BE2C (cell line): Measurements from ENCODE around the gene HTR3C.
"Not testable (repeated sequence)": the region's sequence is repeated elsewhere in the genome, so short reads cannot be mapped to it uniquely, and the experiment has no call there.

Experiments
- DNase-seq: peaks from one replicate; pipeline ENCODE4 v3.0.0-alpha.2; 2020
- H3K27me3 ChIP-seq: fragments of 250-450 bp; sonication (Bioruptor Pico); 2 replicates; pipeline ENCODE4 v1.5.1; 2020; ENCODE audit warnings: mild to moderate bottlenecking
- H3K36me3 ChIP-seq: fragments of 250-450 bp; sonication (Bioruptor Pico); 2 replicates; pipeline ENCODE4 v1.5.1; 2020; ENCODE audit warnings: mild to moderate bottlenecking
- H3K4me1 ChIP-seq: fragments of 250-450 bp; sonication (Bioruptor Pico); 2 replicates; pipeline ENCODE4 v1.5.1; 2020
- H3K4me3 ChIP-seq: 2 replicates; pipeline ENCODE4 v1.5.1; 2011; ENCODE audit warnings: low read depth, low read length
- H3K9me3 ChIP-seq: fragments of 250-450 bp; sonication (Bioruptor Pico); 2 replicates; pipeline ENCODE4 v1.5.1; 2020
- CTCF ChIP-seq: IDR thresholded peaks from 2 replicates; pipeline ENCODE4 v1.5.1; 2012; ENCODE audit warnings: mild to moderate bottlenecking, low read depth, low read length

The HTR3C gene

GRCh38 chr3:184017672-184018423, 35.0 kb upstream of the HTR3C start, which contains the start of gene ABCC5:
TSS of gene ABCC5 (minus strand) at chr3:184017884. CDS start at chr3:184014392, 3,492 bp downstream.
- no peak; the same call in 1 of the 2 replicates for TF ChIP-seq CTCF

GRCh38 chr3:184018424-184018973, 34.3 kb upstream of the HTR3C start:
- no peaks in the 10 kb centered on the region for H3K27me3 ChIP-seq
- peak overlapping the region; percentile 98 for H3K4me3 ChIP-seq
- H3K9me3 ChIP-seq = no peaks in the 10 kb centered on the region
- no peak for DNase-seq
- no peak for TF ChIP-seq CTCF
- H3K36me3 ChIP-seq = peaks cover 7% of the 10 kb centered on the region
- H3K4me1 ChIP-seq = peaks cover 13% of the 10 kb centered on the region

More at GRCh38 chr3:184017672-184018423, 35.0 kb upstream of the HTR3C start, which contains the start of gene ABCC5:
- Histone ChIP-seq H3K36me3 (peaks cover 14% of the 10 kb centered on the region), H3K27me3 (no peaks in the 10 kb centered on the region), H3K4me1 (peaks cover 13% of the 10 kb centered on the region), H3K4me3 (peak within 1 kb of the TSS; percentile 98), H3K9me3 (no peaks in the 10 kb centered on the region)
- peak; percentile 96 for DNase-seq

GRCh38 chr3:184022323-184022722, 30.5 kb upstream of the HTR3C start:
- no peaks in the 10 kb centered on the region for H3K36me3 ChIP-seq
- DNase-seq = no peak
- no peak overlapping the region for H3K4me3 ChIP-seq
- no peaks in the 10 kb centered on the region for H3K9me3 ChIP-seq
- H3K27me3 ChIP-seq = no peaks in the 10 kb centered on the region
- no peak for TF ChIP-seq CTCF
- no peaks in the 10 kb centered on the region for H3K4me1 ChIP-seq

GRCh38 chr3:184025256-184025655, 27.6 kb upstream of the HTR3C start:
- H3K4me3 ChIP-seq, H3K9me3 ChIP-seq, H3K36me3 ChIP-seq, H3K4me1 ChIP-seq, H3K27me3 ChIP-seq: not testable (repeated sequence)
- peak; percentile 35 for DNase-seq

GRCh38 chr3:184028275-184028890, 24.5 kb upstream of the HTR3C start:
- H3K27me3 ChIP-seq, H3K4me1 ChIP-seq, H3K9me3 ChIP-seq, H3K36me3 ChIP-seq, DNase-seq, H3K4me3 ChIP-seq: not testable (repeated sequence)

- no peaks in the 10 kb centered on the region for H3K4me1 ChIP-seq
- DNase-seq = no peak
- H3K9me3 ChIP-seq = no peaks in the 10 kb centered on the region; the same call in 1 of the 2 replicates
- H3K4me3 ChIP-seq = no peak overlapping the region
- no peaks in the 10 kb centered on the region; the same call in 1 of the 2 replicates for H3K27me3 ChIP-seq
- TF ChIP-seq CTCF = no peak
- no peaks in the 10 kb centered on the region for H3K36me3 ChIP-seq
These were observed 23.4 kb upstream of the HTR3C start for GRCh38 chr3:184029443-184029842.

- H3K4me1 ChIP-seq = no peaks in the 10 kb centered on the region
- no peaks in the 10 kb centered on the region; the same call in 1 of the 2 replicates for H3K27me3 ChIP-seq
- H3K36me3 ChIP-seq = no peaks in the 10 kb centered on the region
- H3K4me3 ChIP-seq = no peak overlapping the region
- no peak for DNase-seq
- H3K9me3 ChIP-seq = no peaks in the 10 kb centered on the region; the same call in 1 of the 2 replicates
- TF ChIP-seq CTCF = no peak
These were observed 22.3 kb upstream of the HTR3C start for GRCh38 chr3:184030536-184030935.
